Posterior cingulate gyrus (tissue), 11 donors: ENCODE results near the gene ROPN1B.
"Not testable (repeated sequence)": the region's sequence is repeated elsewhere in the genome, so short reads cannot be mapped to it uniquely, and the experiment has no call there.

ENCODE experiments used
- DNase-seq, 10 donors: peaks; one replicate each; pipeline versions ENCODE4 v3.0.0 to v3.0.0-alpha.2; 2020 to 2021; ENCODE audit warnings: mixed read lengths in 3 of 10
- intact Hi-C: fragments of 100-400 bp; cut with DNase I; formaldehyde crosslinking; loops from one replicate; pipeline ENCODE4 v1.15.1; 2023

ROPN1B gene

DNA sequence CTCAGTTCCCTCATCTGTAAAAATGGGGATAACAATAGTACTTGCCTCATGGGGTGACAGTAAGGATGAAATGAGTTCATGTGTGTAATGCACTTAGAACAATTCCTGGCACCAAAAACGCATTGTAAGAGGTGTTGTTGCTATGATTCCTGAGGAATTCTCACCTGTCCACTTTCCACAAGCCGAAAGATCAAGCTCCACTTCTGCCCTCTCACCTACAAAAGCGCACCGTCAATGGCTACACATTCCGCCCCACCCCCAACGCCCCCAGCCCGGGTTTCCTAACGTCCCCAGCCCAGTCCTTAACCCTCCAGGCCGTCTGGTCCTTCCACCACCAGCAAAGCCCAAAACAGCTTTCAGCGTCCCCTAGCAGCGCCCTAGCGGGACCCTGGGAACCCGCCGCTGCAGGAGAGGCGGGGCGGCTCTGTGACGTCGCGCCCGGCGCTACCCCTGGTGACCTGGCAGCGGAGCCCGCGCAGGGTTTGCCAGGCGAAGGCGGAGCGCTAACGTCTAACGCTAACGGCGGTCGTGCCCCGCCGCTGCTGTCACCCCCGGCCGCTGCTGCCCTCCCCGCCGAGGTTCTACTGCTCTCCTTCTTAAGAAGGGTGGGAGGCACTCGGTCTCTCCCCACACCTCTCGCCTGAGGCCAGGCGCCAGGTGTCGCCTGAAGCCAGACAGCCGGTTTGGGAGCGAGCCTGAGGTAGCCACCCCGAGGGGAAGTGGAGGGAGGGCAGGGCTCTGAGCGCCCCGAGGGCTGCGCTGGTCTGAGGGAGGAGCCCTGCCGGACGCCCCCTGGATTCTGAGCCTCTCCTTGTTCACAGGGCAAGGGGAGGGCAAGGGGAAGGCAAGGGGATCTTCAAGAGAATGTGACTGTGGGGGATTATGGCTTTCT lies at the start of gene ROPN1B:
TSS of gene ROPN1B (plus strand) at position 478 of the 892 bp plus-strand sequence. CDS start 2,877 bp downstream, outside the sequence.
- intact Hi-C loops, DNase-seq: not testable (repeated sequence)

GRCh38 chr3:125920191-125920590 lies 48.8 kb upstream of the ROPN1B start:
- intact Hi-C loops, DNase-seq: not testable (repeated sequence)

GRCh38 chr3:125920751-125921279 lies 48.2 kb upstream of the ROPN1B start:
- intact Hi-C loops, DNase-seq: not testable (repeated sequence)

DNA sequence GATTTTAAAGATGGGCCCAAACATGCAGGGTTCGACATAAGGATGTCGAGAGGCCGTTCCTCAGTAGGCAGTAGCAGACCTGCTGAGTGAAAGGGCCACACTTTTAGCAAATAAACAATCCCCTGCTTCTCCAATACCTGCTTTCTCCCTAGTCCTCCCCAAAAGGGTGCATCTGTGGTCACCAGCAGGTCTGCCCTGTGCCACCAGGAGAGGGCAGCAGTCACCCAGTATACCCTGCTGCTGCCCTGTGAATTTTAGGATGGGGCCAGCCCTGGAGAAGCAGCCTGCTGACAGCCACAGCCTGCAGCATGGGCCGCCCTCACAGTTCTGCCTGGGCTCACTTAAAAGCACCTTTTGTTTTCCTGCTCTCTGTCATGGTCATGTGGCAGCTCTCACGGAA lies 47.3 kb upstream of the ROPN1B start:
- intact Hi-C loops: not testable (repeated sequence)
- DNase-seq: peak in 7 of 10 donors; percentile 36 to 93 (median 59)

GRCh38 chr3:125923324-125924115 lies 45.5 kb upstream of the ROPN1B start:
- DNase-seq, intact Hi-C loops: not testable (repeated sequence)

- intact Hi-C loops, DNase-seq: not testable (repeated sequence)
These were observed 44.7 kb upstream of the ROPN1B start for GRCh38 chr3:125924276-125924675.

GRCh38 chr3:125925727-125926126 lies 43.3 kb upstream of the ROPN1B start:
- intact Hi-C loops, DNase-seq: not testable (repeated sequence)

GRCh38 chr3:125928771-125929545 lies 40.0 kb upstream of the ROPN1B start:
- intact Hi-C loops: not testable (repeated sequence)
- peak; percentile 53 to 95 (median 80) for DNase-seq

GRCh38 chr3:125929765-125930164 lies 39.2 kb upstream of the ROPN1B start:
- intact Hi-C loops, DNase-seq: not testable (repeated sequence)

- intact Hi-C loops: not testable (repeated sequence)
- peak in 1 of 10 donors; percentile 60 for DNase-seq
These were observed 37.6 kb upstream of the ROPN1B start for GRCh38 chr3:125931355-125931880.

- DNase-seq, intact Hi-C loops: not testable (repeated sequence)
These were observed 35.4 kb upstream of the ROPN1B start for GRCh38 chr3:125933397-125934173.

GRCh38 chr3:125935252-125935874 lies 33.6 kb upstream of the ROPN1B start:
- intact Hi-C loops, DNase-seq: not testable (repeated sequence)

GRCh38 chr3:125936210-125936815 lies 32.7 kb upstream of the ROPN1B start:
- DNase-seq, intact Hi-C loops: not testable (repeated sequence)

GRCh38 chr3:125936891-125937290 lies 32.1 kb upstream of the ROPN1B start:
- intact Hi-C loops, DNase-seq: not testable (repeated sequence)

DNA sequence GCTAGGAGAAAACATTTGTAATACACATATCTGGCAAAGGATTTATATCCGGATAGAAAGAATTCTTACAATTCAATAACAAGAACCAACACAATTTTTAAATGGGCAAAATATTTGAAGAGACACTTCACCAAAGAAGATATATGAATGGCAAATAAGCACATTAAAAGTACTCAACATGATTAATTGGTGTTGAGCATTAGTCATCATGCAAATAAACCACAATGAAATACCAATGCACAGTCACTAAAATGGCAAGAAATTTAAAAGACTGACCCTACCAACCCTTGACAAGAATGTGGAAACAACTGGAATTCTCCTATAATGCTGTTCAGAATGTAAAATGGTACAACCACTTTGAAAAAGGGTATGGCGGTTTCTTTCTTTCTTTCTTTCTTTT lies 21.2 kb upstream of the ROPN1B start:
- intact Hi-C loops, DNase-seq: not testable (repeated sequence)

GRCh38 chr3:125948901-125949300 lies 20.1 kb upstream of the ROPN1B start:
- intact Hi-C loops, DNase-seq: not testable (repeated sequence)

GRCh38 chr3:125951176-125951575 lies 17.8 kb upstream of the ROPN1B start:
- intact Hi-C loops, DNase-seq: not testable (repeated sequence)

DNA sequence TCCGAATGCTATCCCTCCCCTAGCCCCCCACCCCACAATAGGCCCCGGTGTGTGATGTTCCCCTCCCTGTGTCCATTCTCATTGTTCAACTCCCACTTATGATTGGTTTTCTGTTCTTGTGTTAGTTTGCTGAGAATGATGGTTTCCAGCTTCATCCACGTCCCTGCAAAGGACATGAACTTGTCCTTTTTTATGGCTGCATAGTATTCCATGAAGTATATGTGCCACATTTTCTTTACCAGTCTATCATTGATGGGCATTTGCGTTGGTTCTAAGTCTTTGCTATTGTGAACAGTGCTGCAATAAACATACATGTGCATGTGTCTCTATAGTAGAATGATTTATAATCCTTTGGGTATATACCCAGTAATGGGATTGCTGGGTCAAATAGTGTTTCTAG lies 12.0 kb upstream of the ROPN1B start:
- intact Hi-C loops, DNase-seq: not testable (repeated sequence)
